ENCODE measurements around the gene CCDC60. TPM values are rescaled to one million over a fixed set of nuclear protein-coding genes. Genes with fewer than 3 reads are reported as not detected.

Gene CCDC60
- total and polyA plus RNA-seq, 2 of the 13 experiments (the other 11 are each of a cell fraction or from before 2014, with no cell fraction given): not detected

DNA sequence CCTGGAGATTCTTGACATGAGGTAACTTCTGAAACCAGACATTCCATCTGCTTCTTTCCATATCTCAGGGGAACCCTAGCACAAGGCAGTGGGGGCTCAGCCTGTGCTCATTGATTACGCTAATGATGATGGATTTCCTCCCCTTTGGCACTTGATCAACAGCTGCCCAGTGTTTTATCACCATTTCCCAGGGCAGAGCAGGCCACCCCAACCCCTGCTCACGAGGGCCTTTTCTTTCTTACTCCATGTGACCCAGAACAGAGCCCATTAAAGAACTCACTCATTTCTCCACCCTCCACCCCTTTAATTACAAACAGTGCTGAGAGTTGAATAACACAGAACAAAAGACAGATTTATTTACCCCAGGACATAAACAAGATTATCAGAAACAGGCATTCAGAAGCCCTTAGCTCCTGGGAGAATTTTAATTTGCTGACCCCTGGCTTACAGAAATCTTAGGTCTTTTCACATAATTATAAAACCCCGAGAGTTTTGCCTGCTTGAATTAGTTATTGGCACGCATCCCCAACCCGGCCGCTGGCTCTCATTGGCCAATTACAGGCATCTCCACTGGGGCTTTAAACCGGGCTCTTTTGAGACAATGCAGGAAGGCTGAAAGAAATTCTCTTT is 32.0 kb upstream of the CCDC60 start:
- Histone ChIP-seq H3K36me3 (replicated peaks in 1 of 2; ENCODE audit: control insufficient read depth in 1 of 2, insufficient read depth in 2 of 2, low read length in 2 of 2) (no peaks in the 10 kb centered on the region), H3K4me1 (ENCODE audit: insufficient read depth, low read length) (no peaks in the 10 kb centered on the region), H3K27ac (ENCODE audit: extremely low read length, insufficient read depth, low read length) (no peak overlapping the region), H3K79me2 (ENCODE audit: insufficient read depth, low read length) (no peaks in the 10 kb centered on the region), H4K20me1 (ENCODE audit: insufficient read depth, low read length) (no peaks in the 10 kb centered on the region), H3K4me3 (replicated peaks in 1 of 3; ENCODE audit: insufficient read depth in 1 of 3, low read depth in 2 of 3, low read length in 3 of 3) (no peak overlapping the region), H3K4me2 (ENCODE audit: low read depth, low read length) (no peak overlapping the region), H3K9ac (ENCODE audit: insufficient read depth, low read depth, low read length) (no peak overlapping the region), H3K27me3 (ENCODE audit: control insufficient read depth in 1 of 2, insufficient read depth in 2 of 2, low read length in 2 of 2) (no peaks in the 10 kb centered on the region), H2AFZ (ENCODE audit: low read length) (no peak overlapping the region), H3K9me3 (ENCODE audit: low read length) (no peaks in the 10 kb centered on the region)
- ChIA-PET CTCF (ENCODE audit: low intra/inter-chr PET ratio, low total read pairs) (no interaction called here), POLR2A (no interaction called here)
- intact Hi-C loops (cut with micrococcal nuclease; ENCODE audit: unreplicated experiment) (no loop called here), in situ Hi-C loops (cut with HindIII; ENCODE audit: extremely low pct_ligation_motif_present, low pct_unique_long_range_greater_than_20kb) (no loop called here)
- WGBS (ENCODE audit: low lambda C conversion rate): 23% methylated on average over 7 of the region's 7 CpGs
- DNase-seq (ENCODE audit: low spot score) (no peak), FAIRE-seq (no peak), ATAC-seq (no peak)
- TF ChIP-seq ARNT2 (CRISPR knock-in tag; IDR thresholded peaks at IDR 0.05; ENCODE audit: low read depth): no peak
- no peak for TF ChIP-seq HMGA1 (CRISPR knock-in tag; conservative IDR thresholded peaks at IDR 0.05)
- no TSS peak for BruUV-seq (replicated peaks)

- Histone ChIP-seq H3K4me1 (ENCODE audit: insufficient read depth, low read length) (no peaks in the 10 kb centered on the region), H3K36me3 (replicated peaks in 1 of 2; ENCODE audit: control insufficient read depth in 1 of 2, insufficient read depth in 2 of 2, low read length in 2 of 2) (no peaks in the 10 kb centered on the region), H4K20me1 (ENCODE audit: insufficient read depth, low read length) (no peaks in the 10 kb centered on the region), H3K4me3 (replicated peaks in 1 of 3; ENCODE audit: insufficient read depth in 1 of 3, low read depth in 2 of 3, low read length in 3 of 3) (no peak overlapping the region), H3K79me2 (ENCODE audit: insufficient read depth, low read length) (no peaks in the 10 kb centered on the region), H3K9me3 (ENCODE audit: low read length) (no peaks in the 10 kb centered on the region), H3K4me2 (ENCODE audit: low read depth, low read length) (no peak overlapping the region), H3K9ac (ENCODE audit: insufficient read depth, low read depth, low read length) (no peak overlapping the region), H3K27ac (ENCODE audit: extremely low read length, insufficient read depth, low read length) (no peak overlapping the region), H3K27me3 (ENCODE audit: control insufficient read depth in 1 of 2, insufficient read depth in 2 of 2, low read length in 2 of 2) (no peaks in the 10 kb centered on the region), H2AFZ (ENCODE audit: low read length) (no peak overlapping the region)
- POLR2A ChIA-PET: no interaction called here
- no peak for DNase-seq (ENCODE audit: low spot score)
- no TSS peak for BruUV-seq (replicated peaks)
- in situ Hi-C loops (cut with HindIII; ENCODE audit: extremely low pct_ligation_motif_present, low pct_unique_long_range_greater_than_20kb): no loop called here
- CTCF ChIA-PET (ENCODE audit: low intra/inter-chr PET ratio, low total read pairs): no interaction called here
- intact Hi-C loops (cut with micrococcal nuclease; ENCODE audit: unreplicated experiment): no loop called here
- WGBS (ENCODE audit: low lambda C conversion rate): 22% methylated on average over 4 of the region's 6 CpGs
- TF ChIP-seq KDM5A (IDR thresholded peaks at IDR 0.05; ENCODE audit: borderline replicate concordance, low read length): no peak
- no peak for TF ChIP-seq NFATC3 (CRISPR knock-in tag; IDR thresholded peaks at IDR 0.05)
- no peak for TF ChIP-seq KDM1A (CRISPR knock-in tag; IDR thresholded peaks at IDR 0.05)
- TF ChIP-seq TGIF2 (CRISPR knock-in tag; IDR thresholded peaks at IDR 0.05): no peak
- no peak for TF ChIP-seq ZNF557 (CRISPR knock-in tag; IDR thresholded peaks at IDR 0.05)
- no peak for TF ChIP-seq ZNF510 (CRISPR knock-in tag; IDR thresholded peaks at IDR 0.05; ENCODE audit: low read depth)
- no peak for TF ChIP-seq MTF2 (CRISPR knock-in tag; IDR thresholded peaks at IDR 0.05; ENCODE audit: borderline replicate concordance)
- no peak for FAIRE-seq
- no peak for ATAC-seq
Measured at GRCh38 chr12:119306593-119306992, 27.9 kb upstream of the CCDC60 start.
